GM23338 (cell line): ENCODE results near the gene NAA15. TPM values are rescaled to one million over a fixed set of nuclear protein-coding genes. Genes with fewer than 3 reads are reported as not detected.
"Not testable (repeated sequence)": the region's sequence is repeated elsewhere in the genome, so short reads cannot be mapped to it uniquely, and the experiment has no call there.

Source experiments
- ATAC-seq: fragments of 200-7000 bp; cut with Tn5 transposase; 3 replicates; pipeline ENCODE4 v1.9.1; 2020
- DNase-seq: peaks from one replicate; pipeline ENCODE4 v3.0.0-alpha.2; 2015; ENCODE audit warnings: low spot score
- H2AFZ ChIP-seq: fragments of 200-600 bp; sonication (generic); 2 replicates; pipeline ENCODE4 v1.8.0; 2016; ENCODE audit warnings: antibody characterized with exemption, mild to moderate bottlenecking, moderate library complexity
- H3F3A ChIP-seq: fragments of 200-600 bp; sonication (generic); replicated peaks from 2 replicates; pipeline ENCODE4 v1.8.0; 2017; ENCODE audit warnings: antibody characterized with exemption, mixed run types, low read depth
- H3K27ac ChIP-seq: fragments of 200-600 bp; sonication (generic); 2 replicates; pipeline ENCODE4 v1.6.1; 2016; ENCODE audit warnings: low read depth
- H3K27me3 ChIP-seq: fragments of 200-600 bp; sonication (generic); 2 replicates; pipeline ENCODE4 v1.8.0; 2016; ENCODE audit warnings: mild to moderate bottlenecking, mixed run types, moderate library complexity; ENCODE audit not compliant: insufficient read depth
- H3K36me3 ChIP-seq: fragments of 200-600 bp; sonication (generic); 2 replicates; pipeline ENCODE4 v1.8.0; 2016; ENCODE audit warnings: mild to moderate bottlenecking; ENCODE audit not compliant: insufficient read depth
- H3K4me1 ChIP-seq: fragments of 200-600 bp; sonication (generic); 2 replicates; pipeline ENCODE4 v1.8.0; 2016; ENCODE audit warnings: mild to moderate bottlenecking, moderate library complexity; ENCODE audit not compliant: insufficient read depth
- H3K4me2 ChIP-seq: fragments of 200-600 bp; sonication (generic); 2 replicates; pipeline ENCODE4 v1.7.1; 2017; ENCODE audit warnings: mixed run types
- H3K4me3 ChIP-seq: fragments of 200-600 bp; sonication (generic); 2 replicates; pipeline ENCODE4 v1.6.1; 2016; ENCODE audit warnings: mixed run types
- H3K79me2 ChIP-seq: fragments of 200-600 bp; sonication (generic); replicated peaks from 2 replicates; pipeline ENCODE4 v1.8.0; 2017; ENCODE audit warnings: mild to moderate bottlenecking; ENCODE audit not compliant: insufficient read depth
- H3K9me2 ChIP-seq: fragments of 200-600 bp; sonication (generic); 2 replicates; pipeline ENCODE4 v1.8.0; 2017; ENCODE audit not compliant: insufficient read depth
- H4K20me1 ChIP-seq: fragments of 200-600 bp; sonication (generic); replicated peaks from 2 replicates; pipeline ENCODE4 v1.8.0; 2017; ENCODE audit warnings: mild to moderate bottlenecking; ENCODE audit not compliant: insufficient read depth
- H3K27ac Mint-ChIP-seq: 2 replicates; pipeline ENCODE4 v1.8.0; 2020; ENCODE audit warnings: inconsistent platforms, mild to moderate bottlenecking, moderate library complexity, mixed read lengths
- H3K27me3 Mint-ChIP-seq: 3 replicates; pipeline ENCODE4 v1.8.0; 2022; ENCODE audit warnings: low read depth, mild to moderate bottlenecking, moderate library complexity, mixed read lengths, inconsistent platforms; ENCODE audit not compliant: insufficient read depth, poor library complexity
- H3K36me3 Mint-ChIP-seq: 3 replicates; pipeline ENCODE4 v1.8.0; 2021; ENCODE audit warnings: low read depth, mild to moderate bottlenecking, inconsistent platforms, moderate library complexity, mixed read lengths
- H3K4me1 Mint-ChIP-seq: 3 replicates; pipeline ENCODE4 v1.8.0; 2020; ENCODE audit warnings: mild to moderate bottlenecking, inconsistent platforms, mixed read lengths
- H3K4me3 Mint-ChIP-seq: 3 replicates; pipeline ENCODE4 v1.8.0; 2021; ENCODE audit warnings: moderate library complexity, mild to moderate bottlenecking, inconsistent platforms, mixed read lengths
- H3K9me3 Mint-ChIP-seq: 3 replicates; pipeline ENCODE4 v1.8.0; 2020; ENCODE audit warnings: moderate library complexity, mild to moderate bottlenecking, inconsistent platforms, mixed read lengths
- JUNB ChIP-seq: IDR thresholded peaks from one replicate; pipeline ENCODE4 v1.6.1; 2016; ENCODE audit warnings: antibody characterized with exemption; ENCODE audit not compliant: unreplicated experiment
- ZNF462 ChIP-seq: fragments of 250-450 bp; sonication (Bioruptor Pico); IDR thresholded peaks from 2 replicates; pipeline ENCODE4 v1.5.0; 2020; ENCODE audit warnings: mild to moderate bottlenecking, moderate library complexity
- polyA plus RNA-seq: library from polyadenylated mRNA; unstranded; fragments of >200 nt; fragmentation: Nextera tagmentation; extraction: Ambion mirVana; gene quantifications from 2 replicates; pipeline ENCODE4 v1.2.1, GENCODE V29; 2016
- total RNA-seq: library from RNA; depleted of rRNA; stranded (reverse); fragments of >200 nt; shearing (Covaris generic); gene quantifications from 2 replicates; pipeline ENCODE4 v1.2.3, GENCODE V29; 2014

NAA15 gene
- total and polyA plus RNA-seq, 2 experiments from 2014 or later, result 80.1 to 101 TPM

- Mint-ChIP-seq H3K9me3 (peaks cover 6% of the 10 kb centered on the region; the same call in 1 of the 3 replicates), H3K36me3 (peaks cover 11% of the 10 kb centered on the region; the same call in 2 of the 3 replicates), H3K27ac (peak overlapping the region; percentile 94), H3K4me1 (peaks cover 50% of the 10 kb centered on the region), H3K27me3 (no peaks in the 10 kb centered on the region), H3K4me3 (peak overlapping the region; percentile 53)
- H3K4me1 ChIP-seq, result peaks cover 27% of the 10 kb centered on the region
- no peaks in the 10 kb centered on the region for H3F3A ChIP-seq
- no peak overlapping the region for H2AFZ ChIP-seq
- no peaks in the 10 kb centered on the region for H3K27me3 ChIP-seq
- TF ChIP-seq JUNB (no peak), ZNF462 (CRISPR knock-in tag) (no peak)
- no peaks in the 10 kb centered on the region for H3K9me2 ChIP-seq
- peak overlapping the region; percentile 97 for H3K27ac ChIP-seq
- H3K4me3 ChIP-seq, result peak overlapping the region; percentile 11
- peaks cover 4% of the 10 kb centered on the region; the same call in 1 of the 2 replicates for H4K20me1 ChIP-seq
- ATAC-seq (peak; percentile 95), DNase-seq (peak; percentile 85)
- H3K36me3 ChIP-seq, result no peaks in the 10 kb centered on the region
- H3K79me2 ChIP-seq, result peaks cover 90% of the 10 kb centered on the region
- H3K4me2 ChIP-seq, result peak overlapping the region; percentile 39
These were observed 159.8 kb downstream of the NAA15 start for GRCh38 chr4:139461022-139461628.

GRCh38 chr4:139464512-139464911 lies 163.2 kb downstream of the NAA15 start:
- H2AFZ ChIP-seq, H4K20me1 ChIP-seq, H3K4me3 Mint-ChIP-seq, H3K4me3 ChIP-seq, DNase-seq, H3K9me2 ChIP-seq, H3K27ac Mint-ChIP-seq, ATAC-seq, H3K36me3 ChIP-seq, H3K4me1 ChIP-seq, H3K27me3 ChIP-seq, H3K27ac ChIP-seq, H3K27me3 Mint-ChIP-seq, H3F3A ChIP-seq, H3K4me2 ChIP-seq: not testable (repeated sequence)
- Mint-ChIP-seq H3K4me1 (peaks cover 18% of the 10 kb centered on the region), H3K9me3 (peaks cover 14% of the 10 kb centered on the region), H3K36me3 (peaks cover 26% of the 10 kb centered on the region; the same call in 2 of the 3 replicates)
- H3K79me2 ChIP-seq, result peaks cover 90% of the 10 kb centered on the region
